ENCODE results near the gene SPATA9. TPM values are rescaled to one million over a fixed set of nuclear protein-coding genes. Genes with fewer than 3 reads are reported as not detected.
"Not testable (repeated sequence)": the region's sequence is repeated elsewhere in the genome, so short reads cannot be mapped to it uniquely, and the experiment has no call there.

Gene SPATA9
- total RNA-seq, 1 donor = 0.54 TPM

DNA sequence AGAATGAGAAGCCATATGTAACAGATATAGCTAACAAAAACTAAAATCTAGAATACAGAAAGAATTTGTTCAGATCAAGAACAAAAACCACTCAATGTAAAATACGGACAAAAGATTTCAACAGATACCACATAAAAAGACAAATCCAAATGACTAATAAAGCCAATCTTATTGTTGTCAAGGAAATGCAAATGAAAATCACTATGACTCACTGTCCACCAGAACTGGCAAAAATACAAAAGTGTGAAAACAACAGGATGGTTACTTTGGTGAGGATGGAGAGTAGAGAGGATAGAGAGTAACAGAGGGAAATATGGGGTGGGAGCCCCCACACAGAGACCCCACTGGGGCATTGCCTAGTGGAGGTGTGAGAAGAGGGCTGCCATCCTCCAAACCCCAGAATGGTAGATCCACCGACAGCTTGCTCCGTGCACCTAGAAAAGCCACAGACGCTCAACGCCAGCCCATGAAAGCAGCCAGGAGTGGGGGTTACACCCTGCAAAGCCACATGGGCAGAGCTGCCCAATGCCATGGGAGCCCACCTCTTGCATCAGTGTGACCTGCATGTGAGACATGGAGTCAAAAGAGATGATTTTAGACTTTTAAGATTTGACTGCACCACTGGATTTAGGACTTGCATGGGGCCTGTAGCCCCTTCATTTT lies 33.1 kb upstream of the SPATA9 start:
- DNase-seq (ENCODE audit: low read depth) = peak; percentile 88
- TF ChIP-seq, protein P1, sequence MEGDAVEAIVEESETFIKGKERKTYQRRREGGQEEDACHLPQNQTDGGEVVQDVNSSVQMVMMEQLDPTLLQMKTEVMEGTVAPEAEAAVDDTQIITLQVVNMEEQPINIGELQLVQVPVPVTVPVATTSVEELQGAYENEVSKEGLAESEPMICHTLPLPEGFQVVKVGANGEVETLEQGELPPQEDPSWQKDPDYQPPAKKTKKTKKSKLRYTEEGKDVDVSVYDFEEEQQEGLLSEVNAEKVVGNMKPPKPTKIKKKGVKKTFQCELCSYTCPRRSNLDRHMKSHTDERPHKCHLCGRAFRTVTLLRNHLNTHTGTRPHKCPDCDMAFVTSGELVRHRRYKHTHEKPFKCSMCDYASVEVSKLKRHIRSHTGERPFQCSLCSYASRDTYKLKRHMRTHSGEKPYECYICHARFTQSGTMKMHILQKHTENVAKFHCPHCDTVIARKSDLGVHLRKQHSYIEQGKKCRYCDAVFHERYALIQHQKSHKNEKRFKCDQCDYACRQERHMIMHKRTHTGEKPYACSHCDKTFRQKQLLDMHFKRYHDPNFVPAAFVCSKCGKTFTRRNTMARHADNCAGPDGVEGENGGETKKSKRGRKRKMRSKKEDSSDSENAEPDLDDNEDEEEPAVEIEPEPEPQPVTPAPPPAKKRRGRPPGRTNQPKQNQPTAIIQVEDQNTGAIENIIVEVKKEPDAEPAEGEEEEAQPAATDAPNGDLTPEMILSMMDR (IDR thresholded peaks at IDR 0.05; ENCODE audit: insufficient read depth, low read length) = no peak
- no peak overlapping the region for H3K4me3 ChIP-seq (ENCODE audit: low read depth, low read length)

DNA sequence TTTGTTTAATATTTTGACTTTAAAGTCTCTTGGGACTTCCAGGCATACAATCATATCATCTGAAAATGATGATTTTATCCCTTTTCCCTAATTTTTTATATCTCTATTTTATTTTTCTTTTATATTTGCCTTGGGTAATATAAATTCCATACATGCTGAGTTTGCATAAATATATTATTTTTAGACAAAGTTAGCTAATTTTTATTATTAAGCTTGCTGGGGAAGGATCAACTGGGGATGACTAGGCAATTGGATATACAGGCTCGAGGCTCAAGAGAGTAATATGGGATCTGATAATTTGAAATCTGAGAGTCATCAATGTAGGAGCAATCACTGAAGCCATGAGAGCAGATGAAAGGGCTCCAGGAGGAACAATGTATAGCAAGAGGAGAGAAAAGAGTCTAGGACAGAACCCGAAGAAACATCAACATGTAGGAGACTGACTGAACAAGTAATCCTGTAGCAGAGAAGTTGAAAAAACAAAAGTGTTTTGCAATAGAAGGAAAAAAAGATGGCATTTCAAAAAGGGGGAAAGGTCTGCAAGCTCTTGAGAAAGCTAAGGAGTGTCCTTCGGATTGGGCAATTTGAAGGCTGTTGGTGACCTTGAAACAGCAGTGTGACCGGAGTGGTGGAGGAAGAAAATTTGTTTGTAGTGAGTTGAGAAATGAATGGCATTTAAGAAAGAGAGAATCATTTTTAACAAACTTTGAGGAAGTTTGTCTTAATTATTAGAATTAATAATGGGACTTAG lies 31.3 kb upstream of the SPATA9 start:
- TF ChIP-seq, protein P1 (IDR thresholded peaks at IDR 0.05; ENCODE audit: insufficient read depth, low read length) = no peak
- no peak for DNase-seq (ENCODE audit: low read depth)
- no peak overlapping the region for H3K4me3 ChIP-seq (ENCODE audit: low read depth, low read length)

DNA sequence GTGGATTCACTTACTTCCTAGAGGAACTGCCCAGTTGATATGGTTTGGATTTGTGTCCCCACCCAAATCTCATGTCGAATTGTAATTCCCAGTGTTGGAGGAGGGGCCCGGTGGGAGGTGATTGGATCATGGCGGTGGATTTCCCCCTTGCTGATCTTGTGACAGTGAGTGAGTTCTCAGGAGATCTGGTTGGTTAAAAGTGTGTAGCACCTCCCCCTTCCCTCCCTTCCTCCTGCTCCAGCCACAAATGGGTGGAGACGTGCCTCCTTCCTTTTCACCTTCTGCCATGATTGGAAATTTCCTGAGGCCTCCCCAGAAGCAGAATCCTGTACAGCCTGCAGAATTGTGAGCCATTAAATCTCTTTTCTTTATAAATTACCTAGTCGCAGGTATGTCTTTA lies 30.5 kb upstream of the SPATA9 start:
- DNase-seq (ENCODE audit: low read depth); H3K4me3 ChIP-seq (ENCODE audit: low read depth, low read length): not testable (repeated sequence)

DNA sequence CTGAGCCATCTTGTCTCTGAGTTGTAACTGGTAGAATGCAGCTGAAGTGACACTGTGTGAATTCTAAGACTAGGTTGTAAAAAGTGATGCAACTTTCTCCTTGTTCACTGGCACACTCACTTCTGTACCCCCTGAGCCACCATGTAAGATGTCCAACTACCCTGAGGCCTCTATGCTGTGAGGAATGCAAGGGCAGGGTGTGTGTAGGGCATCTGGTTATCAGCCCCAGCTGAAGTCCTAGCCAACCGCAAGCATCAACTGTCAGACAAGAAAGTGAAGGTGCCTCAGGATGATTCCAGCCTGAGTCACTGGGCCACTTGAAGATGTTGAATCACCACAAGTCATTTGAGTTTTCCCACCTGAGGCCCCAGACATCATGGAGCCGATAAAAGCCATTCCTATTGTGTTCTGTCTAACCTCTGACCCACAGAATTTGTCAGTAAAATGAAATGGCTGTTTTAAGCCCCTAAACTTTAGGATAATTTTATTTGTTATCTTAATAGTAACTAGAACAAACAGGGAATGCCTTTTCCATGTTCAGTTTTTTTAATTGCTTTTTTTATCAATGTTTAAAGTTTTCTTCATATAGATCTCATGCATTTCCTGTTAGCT lies 29.7 kb upstream of the SPATA9 start:
- H3K4me3 ChIP-seq (ENCODE audit: low read depth, low read length) = no peak overlapping the region
- DNase-seq (ENCODE audit: low read depth) = peak; percentile 86
- TF ChIP-seq, protein P1 (IDR thresholded peaks at IDR 0.05; ENCODE audit: insufficient read depth, low read length) = no peak

DNA sequence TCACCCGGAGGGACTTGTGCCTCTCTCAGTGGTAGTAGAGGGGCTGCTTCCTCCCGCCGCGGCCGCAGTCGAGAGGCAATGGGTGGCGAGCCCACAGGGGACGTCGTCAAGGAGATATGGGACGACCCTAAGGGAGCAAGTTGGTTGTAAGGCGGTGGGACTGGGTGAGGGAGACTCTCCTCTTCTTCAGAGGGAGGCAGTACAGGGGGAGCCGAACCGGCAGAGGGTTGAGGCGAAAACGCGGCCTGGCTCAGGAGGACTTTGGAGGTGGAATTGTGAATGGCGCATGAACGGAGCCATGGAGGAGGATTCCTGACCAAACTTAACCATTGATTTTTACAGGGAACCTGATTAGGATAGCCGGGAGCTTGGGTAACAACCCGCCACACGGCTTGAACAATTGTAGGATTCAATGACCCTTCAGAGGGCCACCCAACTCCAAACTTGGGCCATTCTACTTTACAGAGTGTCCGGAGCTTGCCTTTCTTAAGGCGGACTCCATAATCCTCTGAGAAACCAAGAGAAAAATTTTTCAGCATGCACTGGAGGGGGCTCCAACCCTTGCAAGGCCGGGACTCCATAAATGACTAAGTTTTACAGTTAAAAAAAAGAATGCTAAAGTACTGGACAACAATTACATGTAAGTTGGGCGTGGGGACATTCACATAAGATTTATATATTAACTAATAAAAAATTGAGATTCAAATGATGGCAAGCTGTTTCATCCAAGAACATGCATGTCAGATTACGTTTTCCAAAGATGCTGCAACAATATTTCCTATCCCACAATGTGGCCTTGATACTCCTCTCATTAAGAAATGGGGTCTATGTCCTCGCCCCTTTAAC lies 28.9 kb upstream of the SPATA9 start:
- H3K4me3 ChIP-seq (ENCODE audit: low read depth, low read length) = no peak overlapping the region
- no peak for DNase-seq (ENCODE audit: low read depth)
- TF ChIP-seq, protein P1 (IDR thresholded peaks at IDR 0.05; ENCODE audit: insufficient read depth, low read length) = no peak

DNA sequence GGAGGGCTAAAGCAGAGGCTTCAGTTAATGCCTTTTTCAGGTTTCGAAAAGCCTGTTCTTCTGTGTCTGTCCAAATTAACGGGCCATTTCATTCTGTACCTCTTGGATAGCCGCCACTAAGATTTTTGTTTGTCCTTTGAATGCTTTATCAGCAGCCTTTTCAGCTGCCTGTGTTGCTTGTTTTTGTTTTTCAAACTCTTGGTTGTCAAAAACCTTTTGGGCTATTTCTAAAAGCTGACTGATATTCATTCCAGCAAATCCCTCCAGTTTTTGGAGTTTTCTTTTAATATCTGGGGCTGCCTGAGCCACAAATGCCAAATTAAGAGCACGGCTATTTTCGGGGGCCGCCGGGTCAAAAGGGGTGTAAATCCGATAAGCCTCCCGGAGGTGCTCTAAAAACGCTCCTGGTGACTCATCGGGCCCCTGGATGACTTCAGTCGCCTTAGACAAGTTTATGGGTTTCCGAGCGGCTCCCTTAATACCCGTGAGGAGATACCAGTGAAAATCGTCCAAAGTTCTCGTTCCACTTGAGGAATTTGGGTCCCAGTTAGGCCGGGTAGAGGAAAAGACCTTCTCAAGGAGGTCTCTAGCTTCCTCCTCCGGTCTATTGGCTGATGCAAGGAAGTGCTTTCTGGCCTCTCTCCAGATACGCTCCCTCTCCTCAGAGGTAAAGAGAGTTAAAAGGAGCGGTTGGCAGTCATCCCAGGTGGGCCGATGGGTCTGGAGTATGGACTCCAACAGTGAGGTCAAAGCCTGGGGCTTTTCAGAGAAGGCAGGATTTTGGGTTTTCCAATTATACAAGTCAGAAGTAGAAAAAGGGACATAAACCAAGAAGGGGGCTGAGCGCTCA lies 28.1 kb upstream of the SPATA9 start:
- H3K4me3 ChIP-seq (ENCODE audit: low read depth, low read length); DNase-seq (ENCODE audit: low read depth): not testable (repeated sequence)

All from fibroblast of the aortic adventitia (primary cell).